Loucy (cell line): ENCODE measurements around the gene SERINC4.
"Not testable (repeated sequence)": the region's sequence is repeated elsewhere in the genome, so short reads cannot be mapped to it uniquely, and the experiment has no call there.

ENCODE experiments used
- H2AFZ ChIP-seq: fragments of 200-600 bp; sonication (generic); 2 replicates; pipeline ENCODE4 v1.6.0; 2016; ENCODE audit warnings: antibody characterized with exemption, mild to moderate bottlenecking, low read length, moderate library complexity
- H3F3A ChIP-seq: fragments of 200-600 bp; 2 replicates; pipeline ENCODE4 v1.6.0; 2016; ENCODE audit warnings: antibody characterized with exemption, low read depth, mild to moderate bottlenecking
- H3K27me3 ChIP-seq: fragments of 200-600 bp; sonication (generic); 2 replicates; pipeline ENCODE4 v1.6.1; 2014; ENCODE audit warnings: low read length, mild to moderate bottlenecking; ENCODE audit not compliant: insufficient read depth, poor library complexity, severe bottlenecking
- H3K36me3 ChIP-seq: fragments of 200-600 bp; sonication (generic); 2 replicates; pipeline ENCODE4 v1.6.1; 2016; ENCODE audit warnings: low read length; ENCODE audit not compliant: insufficient read depth
- H3K4me1 ChIP-seq: fragments of 200-600 bp; sonication (generic); 2 replicates; pipeline ENCODE4 v1.5.1; 2014; ENCODE audit warnings: low read length, mild to moderate bottlenecking; ENCODE audit not compliant: insufficient read depth, poor library complexity, severe bottlenecking
- H3K4me2 ChIP-seq: fragments of 200-600 bp; sonication (generic); 2 replicates; pipeline ENCODE4 v1.6.0; 2014; ENCODE audit warnings: antibody characterized with exemption, low read length, low read depth, mild to moderate bottlenecking; ENCODE audit not compliant: poor library complexity, severe bottlenecking
- H3K4me3 ChIP-seq: fragments of 200-600 bp; sonication (generic); 2 replicates; pipeline ENCODE4 v1.5.1; 2014; ENCODE audit warnings: low read length, mild to moderate bottlenecking, mixed read lengths; ENCODE audit not compliant: poor library complexity, severe bottlenecking
- H3K79me2 ChIP-seq: fragments of 200-600 bp; sonication (generic); 2 replicates; pipeline ENCODE4 v1.6.1; 2014; ENCODE audit warnings: low read length; ENCODE audit not compliant: insufficient read depth
- H3K9ac ChIP-seq: fragments of 200-600 bp; sonication (generic); 2 replicates; pipeline ENCODE4 v1.6.0; 2014; ENCODE audit warnings: mild to moderate bottlenecking, low read depth, low read length, moderate library complexity; ENCODE audit not compliant: poor library complexity, severe bottlenecking
- H3K9me2 ChIP-seq: fragments of 200-600 bp; sonication (generic); replicated peaks from 2 replicates; pipeline ENCODE4 v1.6.1; 2016; ENCODE audit warnings: low read depth, low read length, mixed read lengths
- H3K9me3 ChIP-seq: fragments of 200-600 bp; sonication (generic); 2 replicates; pipeline ENCODE4 v1.6.1; 2014; ENCODE audit warnings: mild to moderate bottlenecking, antibody characterized with exemption, low read length, low read depth; ENCODE audit not compliant: insufficient read depth
- H4K20me1 ChIP-seq: fragments of 200-600 bp; sonication (generic); 2 replicates; pipeline ENCODE4 v1.6.0; 2014; ENCODE audit warnings: antibody characterized with exemption, low read length, mild to moderate bottlenecking; ENCODE audit not compliant: insufficient read depth, poor library complexity, severe bottlenecking
- CTCF ChIP-seq: fragments of 200-600 bp; sonication (generic); conservative IDR thresholded peaks from 2 replicates; pipeline ENCODE4 v1.5.1; 2014; ENCODE audit warnings: mild to moderate bottlenecking, antibody characterized with exemption, low read length
- EZH2phosphoT487 ChIP-seq: fragments of 200-600 bp; IDR thresholded peaks from 2 replicates; pipeline ENCODE4 v1.6.1; 2018; ENCODE audit warnings: antibody characterized with exemption, mild to moderate bottlenecking, moderate library complexity, borderline replicate concordance

The SERINC4 gene

GRCh38 chr15:43828061-43828657 is 28.1 kb upstream of the SERINC4 start:
- Histone ChIP-seq H3K4me1 (peaks cover 53% of the 10 kb centered on the region), H3F3A (no peaks in the 10 kb centered on the region), H3K9me2 (no peaks in the 10 kb centered on the region), H3K9ac (peak overlapping the region; percentile 88), H4K20me1 (peaks cover 6% of the 10 kb centered on the region), H2AFZ (peak overlapping the region; percentile 34; the same call in 1 of the 2 replicates), H3K27me3 (no peaks in the 10 kb centered on the region), H3K79me2 (peaks cover 88% of the 10 kb centered on the region), H3K4me2 (peak overlapping the region; percentile 75), H3K9me3 (no peaks in the 10 kb centered on the region), H3K36me3 (no peaks in the 10 kb centered on the region), H3K4me3 (peak overlapping the region; percentile 86)
- no peak for TF ChIP-seq CTCF
- TF ChIP-seq EZH2phosphoT487 = no peak

GRCh38 chr15:43826508-43827341 is 26.7 kb upstream of the SERINC4 start, which contains the start of gene WDR76:
TSS of gene WDR76 (plus strand) at chr15:43827002. CDS start at chr15:43827033, 31 bp downstream.
- Histone ChIP-seq H3K9ac (peak within 1 kb of the TSS; percentile 88), H3K9me2 (no peaks in the 10 kb centered on the region), H3K36me3 (no peaks in the 10 kb centered on the region), H4K20me1 (peaks cover 11% of the 10 kb centered on the region), H3K4me1 (peaks cover 54% of the 10 kb centered on the region), H3K4me3 (peak within 1 kb of the TSS; percentile 96), H3K79me2 (peaks cover 87% of the 10 kb centered on the region), H3K27me3 (no peaks in the 10 kb centered on the region), H3K4me2 (peak within 1 kb of the TSS; percentile 75), H3F3A (no peaks in the 10 kb centered on the region), H2AFZ (peak within 1 kb of the TSS; percentile 99), H3K9me3 (no peaks in the 10 kb centered on the region)
- TF ChIP-seq EZH2phosphoT487 (no peak), CTCF (no peak)

- H3K27me3 ChIP-seq = no peaks in the 10 kb centered on the region
- no peaks in the 10 kb centered on the region for H3K9me3 ChIP-seq
- H4K20me1 ChIP-seq = peaks cover 18% of the 10 kb centered on the region
- H3K36me3 ChIP-seq = no peaks in the 10 kb centered on the region
- TF ChIP-seq EZH2phosphoT487 (no peak), CTCF (no peak)
- peak overlapping the region; percentile 75 for H3K4me2 ChIP-seq
- H2AFZ ChIP-seq = no peak overlapping the region
- H3K4me3 ChIP-seq = peak overlapping the region; percentile 96
- H3F3A ChIP-seq = no peaks in the 10 kb centered on the region
- peaks cover 87% of the 10 kb centered on the region for H3K79me2 ChIP-seq
- peak overlapping the region; percentile 88 for H3K9ac ChIP-seq
- H3K4me1 ChIP-seq = peaks cover 55% of the 10 kb centered on the region
- H3K9me2 ChIP-seq = no peaks in the 10 kb centered on the region
Observed at GRCh38 chr15:43826029-43826507, 26.0 kb upstream of the SERINC4 start.

- Histone ChIP-seq H3K4me1 (peaks cover 55% of the 10 kb centered on the region), H3K4me2 (peak overlapping the region; percentile 75), H4K20me1 (peaks cover 21% of the 10 kb centered on the region), H3K79me2 (peaks cover 87% of the 10 kb centered on the region), H3K9ac (peak overlapping the region; percentile 88), H3K4me3 (peak overlapping the region; percentile 96)
- H3K9me3 ChIP-seq, H3F3A ChIP-seq, H2AFZ ChIP-seq, H3K36me3 ChIP-seq, H3K9me2 ChIP-seq, H3K27me3 ChIP-seq: not testable (repeated sequence)
Observed at GRCh38 chr15:43825305-43825704, 25.3 kb upstream of the SERINC4 start.
